ENCODE data around the gene OAS2.

Gene OAS2

DNA sequence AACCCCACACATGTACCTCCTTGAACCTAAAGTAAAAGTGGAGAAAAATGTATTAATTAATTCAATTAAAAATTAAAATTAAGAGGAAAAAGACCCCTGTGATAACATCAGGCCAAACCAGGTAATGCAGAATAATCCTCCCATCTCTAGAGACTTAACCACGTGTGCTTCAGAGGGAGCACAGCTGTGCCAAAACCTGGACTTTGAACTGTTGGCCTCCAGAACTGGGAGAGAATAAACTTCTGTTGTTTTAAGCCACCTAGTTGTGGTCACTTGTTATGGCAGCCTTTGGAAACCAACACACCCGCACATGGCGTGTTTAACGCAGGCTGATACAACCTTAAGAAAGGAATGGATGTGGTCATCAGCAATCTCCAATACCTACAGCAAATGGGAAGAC, 23.8 kb downstream of the OAS2 start:
- Histone ChIP-seq H3K4me3 (no peak overlapping the region), H3K4me1 (no peaks in the 10 kb centered on the region), H3K27me3 (no peaks in the 10 kb centered on the region), H3K9me3 (no peaks in the 10 kb centered on the region), H3K27ac (no peak overlapping the region), H3K36me3 (peaks cover 4 to 31% (median 11%) of the 10 kb centered on the region in 3 donors)
- DNase-seq, result no peak
- TF ChIP-seq, protein P1, sequence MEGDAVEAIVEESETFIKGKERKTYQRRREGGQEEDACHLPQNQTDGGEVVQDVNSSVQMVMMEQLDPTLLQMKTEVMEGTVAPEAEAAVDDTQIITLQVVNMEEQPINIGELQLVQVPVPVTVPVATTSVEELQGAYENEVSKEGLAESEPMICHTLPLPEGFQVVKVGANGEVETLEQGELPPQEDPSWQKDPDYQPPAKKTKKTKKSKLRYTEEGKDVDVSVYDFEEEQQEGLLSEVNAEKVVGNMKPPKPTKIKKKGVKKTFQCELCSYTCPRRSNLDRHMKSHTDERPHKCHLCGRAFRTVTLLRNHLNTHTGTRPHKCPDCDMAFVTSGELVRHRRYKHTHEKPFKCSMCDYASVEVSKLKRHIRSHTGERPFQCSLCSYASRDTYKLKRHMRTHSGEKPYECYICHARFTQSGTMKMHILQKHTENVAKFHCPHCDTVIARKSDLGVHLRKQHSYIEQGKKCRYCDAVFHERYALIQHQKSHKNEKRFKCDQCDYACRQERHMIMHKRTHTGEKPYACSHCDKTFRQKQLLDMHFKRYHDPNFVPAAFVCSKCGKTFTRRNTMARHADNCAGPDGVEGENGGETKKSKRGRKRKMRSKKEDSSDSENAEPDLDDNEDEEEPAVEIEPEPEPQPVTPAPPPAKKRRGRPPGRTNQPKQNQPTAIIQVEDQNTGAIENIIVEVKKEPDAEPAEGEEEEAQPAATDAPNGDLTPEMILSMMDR (IDR thresholded peaks at IDR 0.05), result no peak
- intact Hi-C loops (cut with DNase I; ENCODE audit: low total_unique reads), result no loop called here

DNA sequence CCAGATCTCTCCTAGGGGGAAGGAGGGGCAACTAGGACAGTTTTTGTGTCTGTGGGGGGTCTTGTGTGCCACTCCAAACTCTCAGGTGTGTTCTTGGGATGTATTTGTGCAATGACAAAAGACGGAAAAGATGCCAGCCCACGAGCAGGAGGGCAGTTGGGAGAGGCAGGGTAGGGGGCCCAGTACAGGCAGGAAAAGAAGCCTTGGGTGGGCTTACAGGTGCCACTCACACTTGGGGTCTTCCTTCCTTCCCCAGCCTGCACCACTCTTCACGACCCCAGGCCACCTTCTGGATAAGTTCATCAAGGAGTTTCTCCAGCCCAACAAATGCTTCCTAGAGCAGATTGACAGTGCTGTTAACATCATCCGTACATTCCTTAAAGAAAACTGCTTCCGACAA, 24.4 kb downstream of the OAS2 start:
- intact Hi-C loops (cut with DNase I; ENCODE audit: low total_unique reads), result no loop called here
- DNase-seq, result no peak
- Histone ChIP-seq H3K4me3 (no peak overlapping the region), H3K27me3 (no peaks in the 10 kb centered on the region), H3K36me3 (peaks cover 4 to 31% (median 11%) of the 10 kb centered on the region in 3 donors), H3K9me3 (no peaks in the 10 kb centered on the region), H3K27ac (no peak overlapping the region), H3K4me1 (no peaks in the 10 kb centered on the region)
- TF ChIP-seq, protein P1 (IDR thresholded peaks at IDR 0.05), result no peak

DNA sequence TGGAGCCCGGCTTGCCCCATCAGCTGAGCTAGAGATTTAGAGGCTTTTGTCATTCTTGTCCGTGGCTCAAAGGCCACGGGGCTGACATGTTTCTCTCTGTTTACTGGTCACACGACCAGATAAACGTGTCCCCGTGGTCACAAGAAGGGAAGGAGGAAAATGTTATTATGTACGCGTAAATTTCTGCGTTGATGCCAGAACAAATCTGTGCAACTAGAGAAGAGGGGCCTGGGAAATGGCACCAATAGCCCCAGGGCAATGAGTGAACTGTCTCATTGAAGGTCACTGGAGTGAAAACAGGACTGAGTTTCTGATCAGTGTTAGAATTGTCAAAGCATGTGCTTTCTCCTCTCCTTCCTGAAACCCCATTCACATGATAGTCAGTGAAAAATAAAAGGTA, 25.3 kb downstream of the OAS2 start:
- intact Hi-C loops (cut with DNase I; ENCODE audit: low total_unique reads), result no loop called here
- TF ChIP-seq, protein P1 (IDR thresholded peaks at IDR 0.05), result no peak
- DNase-seq, result no peak
- Histone ChIP-seq H3K27ac (no peak overlapping the region), H3K36me3 (peaks cover 0 to 28% (median 14%) of the 10 kb centered on the region in 3 donors), H3K9me3 (no peaks in the 10 kb centered on the region), H3K4me3 (no peak overlapping the region), H3K27me3 (no peaks in the 10 kb centered on the region), H3K4me1 (no peaks in the 10 kb centered on the region)

DNA sequence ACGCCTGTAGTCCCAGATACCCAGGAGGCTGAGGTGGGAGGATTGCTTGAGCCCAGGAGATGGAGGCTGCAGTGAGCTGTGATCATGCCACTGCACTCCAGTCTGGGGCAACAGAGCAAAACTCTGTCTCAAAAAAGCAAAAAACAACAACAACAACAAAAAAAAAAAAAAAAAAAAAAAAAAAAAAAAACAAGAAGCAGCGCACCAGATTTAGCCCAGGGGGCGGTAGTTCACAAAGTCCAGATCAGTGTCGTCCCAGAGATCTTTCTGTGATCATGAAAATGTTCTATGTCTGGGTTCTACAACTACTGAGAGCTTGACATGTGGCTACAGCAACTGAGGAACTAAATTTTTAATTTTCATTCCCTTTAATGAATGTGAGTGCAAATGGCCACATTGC, 27.4 kb downstream of the OAS2 start:
- no peak for DNase-seq
- Histone ChIP-seq H3K4me3 (no peak overlapping the region), H3K9me3 (no peaks in the 10 kb centered on the region), H3K36me3 (peaks cover 0 to 32% (median 29%) of the 10 kb centered on the region in 3 donors), H3K4me1 (no peaks in the 10 kb centered on the region), H3K27me3 (no peaks in the 10 kb centered on the region), H3K27ac (no peak overlapping the region)
- intact Hi-C loops (cut with DNase I; ENCODE audit: low total_unique reads), result no loop called here
- TF ChIP-seq, protein P1 (IDR thresholded peaks at IDR 0.05), result no peak

DNA sequence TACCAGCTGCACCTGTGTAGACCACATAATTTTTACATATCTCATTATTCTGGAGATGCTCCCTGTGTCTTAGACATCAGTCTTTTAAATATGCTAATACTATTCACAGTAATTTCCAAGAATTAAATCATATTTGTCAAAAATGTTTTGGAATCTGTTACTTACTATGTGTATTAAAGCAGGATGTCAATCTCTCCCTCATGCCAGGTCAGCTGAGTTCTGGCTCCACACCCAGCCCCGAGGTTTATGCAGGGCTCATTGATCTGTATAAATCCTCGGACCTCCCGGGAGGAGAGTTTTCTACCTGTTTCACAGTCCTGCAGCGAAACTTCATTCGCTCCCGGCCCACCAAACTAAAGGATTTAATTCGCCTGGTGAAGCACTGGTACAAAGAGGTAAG, 27.9 kb downstream of the OAS2 start:
- intact Hi-C loops (cut with DNase I; ENCODE audit: low total_unique reads), result no loop called here
- Histone ChIP-seq H3K36me3 (peaks cover 0 to 34% (median 33%) of the 10 kb centered on the region in 3 donors), H3K27ac (no peak overlapping the region), H3K27me3 (no peaks in the 10 kb centered on the region), H3K4me1 (no peaks in the 10 kb centered on the region), H3K4me3 (no peak overlapping the region), H3K9me3 (no peaks in the 10 kb centered on the region)
- TF ChIP-seq, protein P1 (IDR thresholded peaks at IDR 0.05), result no peak
- no peak for DNase-seq

DNA sequence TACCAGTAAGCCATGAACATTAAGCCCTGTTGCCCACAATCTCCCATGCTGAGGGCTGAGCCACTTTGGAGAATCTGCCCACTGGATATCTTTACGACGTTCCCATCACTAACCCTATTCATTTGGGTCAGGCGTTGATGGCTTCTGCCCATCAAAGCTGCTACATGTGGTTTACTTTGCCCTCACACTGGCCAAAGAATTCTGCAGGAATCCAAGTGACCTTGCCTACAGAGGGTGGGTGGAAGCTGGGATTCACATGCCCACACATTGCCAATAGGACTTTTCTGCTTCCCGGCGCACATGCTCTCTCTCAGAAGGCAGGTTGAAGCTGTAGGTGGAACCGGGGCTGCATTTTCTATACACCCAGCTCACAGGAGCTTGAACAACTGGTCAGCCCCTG, 28.3 kb downstream of the OAS2 start:
- no peak for DNase-seq
- peaks cover 0 to 38% (median 33%) of the 10 kb centered on the region in 3 donors for H3K36me3 ChIP-seq
- intact Hi-C loops (cut with DNase I; ENCODE audit: low total_unique reads), result no loop called here
- no peaks in the 10 kb centered on the region for H3K27me3 ChIP-seq
- no peak overlapping the region for H3K27ac ChIP-seq
- TF ChIP-seq, protein P1 (IDR thresholded peaks at IDR 0.05), result no peak
- H3K9me3 ChIP-seq, result no peaks in the 10 kb centered on the region
- no peaks in the 10 kb centered on the region for H3K4me1 ChIP-seq
- no peak overlapping the region for H3K4me3 ChIP-seq
